PC-3 (cell line): ENCODE data around the gene RNF167.

Source experiments
- CTCF ChIP-seq: fragments of 300-600 bp; sonication (generic); conservative IDR thresholded peaks from 2 replicates; pipeline ENCODE4 v1.5.1; 2017; ENCODE audit warnings: antibody characterized with exemption, low read depth, mild to moderate bottlenecking, low read length
- EZH2 ChIP-seq: fragments of 300-600 bp; sonication (generic); IDR thresholded peaks from one replicate; pipeline ENCODE4 v1.6.1; 2017; ENCODE audit warnings: antibody characterized with exemption, mild to moderate bottlenecking, low read length; ENCODE audit not compliant: unreplicated experiment
- EZH2phosphoT487 ChIP-seq: fragments of 300-600 bp; sonication (generic); IDR thresholded peaks from 2 replicates; pipeline ENCODE4 v1.6.1; 2018; ENCODE audit warnings: mild to moderate bottlenecking, antibody characterized with exemption, low read length, borderline replicate concordance

GRCh38 chr17:4891411-4892410, 48.4 kb upstream of the RNF167 start:
- TF ChIP-seq CTCF, result no peak
- no peak for TF ChIP-seq EZH2
- no peak for TF ChIP-seq EZH2phosphoT487
